Adrenal gland (tissue), 12 donors: ENCODE data around the gene RHOT1. TPM values are rescaled to one million over a fixed set of nuclear protein-coding genes. Genes with fewer than 3 reads are reported as not detected.
A peak's percentile ranks its signal among the peaks of the same experiment; 100 is the strongest.
"Not testable (repeated sequence)": the region's sequence is repeated elsewhere in the genome, so short reads cannot be mapped to it uniquely, and the experiment has no call there.

Experiments used
- DNase-seq, 7 donors: peaks; one replicate each; pipeline ENCODE4 v3.0.0-alpha.2; 2019 to 2020
- H3K27ac ChIP-seq, 5 donors: fragments of 200-600 bp; sonication (generic) in 4 of 5; 1 replicate in 3 of 5; 2 replicates in 2 of 5; pipeline versions ENCODE4 v1.5.1 to v1.8.0; 2016 to 2020; ENCODE audit warnings: mild to moderate bottlenecking in 1 of 5
- H3K27me3 ChIP-seq: fragments of 200-600 bp; 2 replicates; pipeline ENCODE4 v1.8.0; 2021
- H3K36me3 ChIP-seq, 2 donors: fragments of 200-600 bp; replicated peaks in 1 of 2; 1 replicate in 1 of 2; 2 replicates in 1 of 2; pipeline versions ENCODE4 v1.5.1 to v1.8.0; 2018 to 2022
- H3K4me1 ChIP-seq, 2 donors: fragments of 200-600 bp; replicated peaks in 1 of 2; 1 replicate in 1 of 2; 2 replicates in 1 of 2; pipeline versions ENCODE4 v1.5.1 to v1.8.0; 2018 to 2021
- H3K4me3 ChIP-seq, 4 donors: fragments of 200-600 bp; sonication (generic) in 3 of 4; one replicate each; pipeline ENCODE4 v1.5.1; 2016 to 2018
- H3K9me3 ChIP-seq, 3 donors: fragments of 200-600 bp; sonication (generic) in 1 of 3; replicated peaks in 1 of 3; 1 replicate in 2 of 3; 2 replicates in 1 of 3; pipeline versions ENCODE4 v1.5.1 to v1.8.0; 2016 to 2021
- CTCF ChIP-seq, 6 experiments: fragments of 450-650 bp in 4 of 6; fragments of 200-600 bp in 2 of 6; sonication (generic) in 1 of 6; IDR thresholded peaks; 1 replicate in 5 of 6; 2 replicates in 1 of 6; pipeline versions ENCODE4 v1.5.1 to v1.8.0; 2016 to 2021; ENCODE audit warnings: antibody characterized with exemption in 6 of 6, mild to moderate bottlenecking in 2 of 6, moderate library complexity in 1 of 6
- POLR2A ChIP-seq, 2 donors: fragments of 450-650 bp; IDR thresholded peaks; one replicate each; pipeline ENCODE4 v1.6.1; 2017; ENCODE audit warnings: antibody characterized with exemption in 2 of 2, mild to moderate bottlenecking in 2 of 2, moderate library complexity in 1 of 2
- WGBS, 4 donors: extraction: QIAGEN DNeasy Blood & Tissue Kit in 2 of 4; methylation state at CpG; one replicate each; pipeline versions ENCODE4 v1.1.5 to v1.1.7; 2013 to 2017; 5-methylcytosine and 5-hydroxymethylcytosine counted together
- intact Hi-C, 2 donors: fragments of 100-400 bp; cut with DNase I; formaldehyde crosslinking; loops; one replicate each; pipeline versions ENCODE4 v1.14.1 to v1.15.0; 2022 to 2023
- polyA plus RNA-seq, 3 donors: library from polyadenylated mRNA; stranded (reverse); fragments of 200-250 nt in 2 of 3; fragments of 350-450 nt in 1 of 3; fragmentation: Illumina TruSeq in 1 of 3; extraction: RNeasy Lipid Tissue Mini Kit (QIAGEN cat#74804) in 1 of 3; gene quantifications; one replicate each; pipeline ENCODE4 v1.2.3, GENCODE V29; 2013 to 2014
- total RNA-seq, 9 donors: library from RNA; depleted of rRNA in 4 of 9; stranded (reverse); fragments of >200 nt in 4 of 9; fragments of 120-200 nt in 1 of 9; fragmentation: NEBNext Ultra II Directional in 1 of 9; extraction: Animal tissue kit (Norgen Biotek cat#: 25700) in 1 of 9; gene quantifications; one replicate each; pipeline versions ENCODE4 v1.1.0 to v1.2.4, GENCODE V29; 2013 to 2023
- donor health status: healthy with polysubstance abuse.
- donor health status: Bipolar disorder and iron deficiency.
- donor health status: DM: yes; HTN: yes; CAD: no.
- donor health status: DM: no; HTN: no; CAD: no.
- donor health status: DM: no; HTN: no; CAD: no.
- donor health status: DM: yes; HTN: yes; CAD: no.

RHOT1 gene
- total and polyA plus RNA-seq, 12 donors, result 44.2 to 97.7 (median 66.4) TPM

DNA sequence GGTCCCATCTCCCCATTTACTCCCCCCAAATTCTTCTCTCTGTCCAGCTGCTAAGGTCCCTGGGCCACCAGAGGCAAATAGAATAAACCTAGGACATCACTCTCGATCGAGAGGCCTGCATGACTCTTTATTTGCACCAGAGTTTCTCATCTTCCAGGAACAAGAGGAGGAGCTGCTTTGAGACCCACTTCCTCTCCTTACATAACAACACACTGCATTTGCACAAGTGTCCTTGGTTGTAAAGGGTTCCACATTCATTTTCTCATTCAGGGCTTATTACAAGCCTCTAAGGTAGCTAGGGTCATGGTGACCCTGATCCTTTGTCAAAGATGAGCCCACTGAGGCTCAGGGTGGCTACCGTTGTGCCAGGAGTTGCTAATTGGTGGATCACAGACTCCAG, 38.1 kb upstream of the RHOT1 start:
- no peak overlapping the region for H3K27ac ChIP-seq
- intact Hi-C loops, result no loop called here
- no peak overlapping the region for H3K4me3 ChIP-seq
- no peaks in the 10 kb centered on the region for H3K4me1 ChIP-seq
- 73 to 85% (median 76%) methylated on average over 2 to 3 of the region's 3 CpGs for WGBS, 4 donors
- TF ChIP-seq POLR2A (IDR thresholded peaks at IDR 0.05), result no peak
- no peak for TF ChIP-seq CTCF (IDR thresholded peaks at IDR 0.05)
- H3K9me3 ChIP-seq, result no peaks in the 10 kb centered on the region
- no peaks in the 10 kb centered on the region for H3K36me3 ChIP-seq
- no peaks in the 10 kb centered on the region for H3K27me3 ChIP-seq
- DNase-seq, result peak in 1 of 7 donors; percentile 17

GRCh38 chr17:32106471-32106981, 35.8 kb upstream of the RHOT1 start:
- H3K27me3 ChIP-seq, H3K36me3 ChIP-seq, DNase-seq, intact Hi-C loops, H3K9me3 ChIP-seq, H3K4me1 ChIP-seq, H3K27ac ChIP-seq, H3K4me3 ChIP-seq: not testable (repeated sequence)
- WGBS, 4 donors, result 48 to 63% (median 52%) methylated on average over 7 of the region's 7 CpGs

DNA sequence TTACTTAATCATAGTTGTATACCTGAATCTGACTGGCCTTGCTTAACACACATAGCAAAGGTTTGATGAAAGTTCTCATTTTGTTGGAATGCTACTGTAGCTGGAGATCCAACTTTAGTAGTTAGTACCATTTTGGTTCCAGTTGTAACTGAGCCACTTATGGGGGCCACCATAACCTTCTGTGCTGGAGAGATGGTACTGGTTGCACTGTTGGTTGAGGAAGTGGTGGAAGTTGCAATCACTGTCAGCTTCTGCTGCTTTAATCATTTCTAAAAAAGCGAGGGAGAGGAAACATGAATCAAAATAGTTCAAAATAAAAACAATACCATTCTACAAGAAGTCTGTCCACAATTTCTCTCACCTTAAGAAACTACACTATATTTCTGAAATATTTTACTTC, 35.1 kb upstream of the RHOT1 start:
- H3K27me3 ChIP-seq, H3K27ac ChIP-seq, H3K36me3 ChIP-seq, H3K4me1 ChIP-seq, H3K4me3 ChIP-seq, intact Hi-C loops, DNase-seq, H3K9me3 ChIP-seq: not testable (repeated sequence)
- 63 to 86% (median 75%) methylated on average over 1 of the region's 1 CpG for WGBS, 4 donors

DNA sequence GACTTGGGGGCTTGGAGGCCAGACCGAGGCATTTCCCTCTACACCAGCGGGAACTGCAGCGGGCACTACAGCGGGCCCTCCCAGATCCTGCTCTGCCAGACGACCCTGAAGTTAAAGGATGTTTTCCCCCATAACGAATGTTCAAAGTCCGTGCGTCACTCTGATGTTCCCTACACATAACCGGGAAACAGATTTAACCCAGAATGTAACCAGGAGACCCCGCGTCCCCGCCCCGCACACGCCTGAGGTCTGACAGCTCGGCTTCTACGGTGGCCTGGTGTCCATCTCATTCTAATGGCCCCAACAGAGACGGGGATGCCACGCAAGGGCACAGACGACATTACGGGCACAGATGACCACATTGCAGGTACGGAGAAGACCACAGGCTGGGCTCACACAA, 31.7 kb upstream of the RHOT1 start:
- 82 to 89% (median 87%) methylated on average over 15 to 21 of the region's 21 CpGs for WGBS, 4 donors
- H3K27me3 ChIP-seq, result no peaks in the 10 kb centered on the region
- DNase-seq, result no peak
- no peak overlapping the region for H3K27ac ChIP-seq
- no peaks in the 10 kb centered on the region for H3K9me3 ChIP-seq
- no peak overlapping the region for H3K4me3 ChIP-seq
- no peak for TF ChIP-seq CTCF (IDR thresholded peaks at IDR 0.05)
- TF ChIP-seq POLR2A (IDR thresholded peaks at IDR 0.05), result no peak
- no peaks in the 10 kb centered on the region for H3K36me3 ChIP-seq
- H3K4me1 ChIP-seq, result no peaks in the 10 kb centered on the region
- intact Hi-C loops, result no loop called here

- Histone ChIP-seq H3K4me1 (no peaks in the 10 kb centered on the region), H3K27me3 (no peaks in the 10 kb centered on the region), H3K36me3 (no peaks in the 10 kb centered on the region), H3K4me3 (no peak overlapping the region), H3K9me3 (no peaks in the 10 kb centered on the region), H3K27ac (no peak overlapping the region)
- DNase-seq, result peak in 5 of 7 donors; percentile 34 to 66 (median 54)
- intact Hi-C loops, result no loop called here
- 31 to 41% (median 37%) methylated on average over 10 to 18 of the region's 18 CpGs for WGBS, 4 donors
- TF ChIP-seq POLR2A (IDR thresholded peaks at IDR 0.05), result no peak
- TF ChIP-seq CTCF (IDR thresholded peaks at IDR 0.05), result peak in 1 of 6 experiments; percentile 13
These were observed 31.0 kb upstream of the RHOT1 start for GRCh38 chr17:32111141-32111771.
